Stimulated activated CD8-positive, alpha-beta memory T cell treated with anti-CD3 and anti-CD28 coated beads, Interleukin-4, amount 100 ng/mL, for 24 hours (primary cell): ENCODE results near the gene BAD.
A peak's percentile ranks its signal among the peaks of the same experiment; 100 is the strongest.

Experiments
- DNase-seq: peaks from one replicate; pipeline ENCODE4 v3.0.0-alpha.2; 2020; ENCODE audit warnings: low read depth

BAD gene

GRCh38 chr11:64275841-64276240 is 8.6 kb downstream of the BAD start:
- no peak for DNase-seq

GRCh38 chr11:64275031-64275800 is 9.2 kb downstream of the BAD start:
- DNase-seq = no peak

- peak; percentile 97 for DNase-seq
These were observed 14.8 kb downstream of the BAD start for GRCh38 chr11:64269540-64270220.

GRCh38 chr11:64268893-64269539 is 15.4 kb downstream of the BAD start:
- peak; percentile 35 for DNase-seq

- DNase-seq = no peak
These were observed 16.2 kb downstream of the BAD start for GRCh38 chr11:64268025-64268892.

- DNase-seq = no peak
These were observed 17.1 kb downstream of the BAD start for GRCh38 chr11:64267207-64267945.

GRCh38 chr11:64266339-64266738 is 18.1 kb downstream of the BAD start:
- no peak for DNase-seq

GRCh38 chr11:64265176-64266160 is 19.0 kb downstream of the BAD start:
- DNase-seq = no peak

GRCh38 chr11:64264371-64264852 is 20.1 kb downstream of the BAD start:
- no peak for DNase-seq

- no peak for DNase-seq
These were observed 20.5 kb downstream of the BAD start for GRCh38 chr11:64263947-64264317.

GRCh38 chr11:64263021-64263946 is 21.2 kb downstream of the BAD start:
- DNase-seq = no peak

GRCh38 chr11:64262271-64263002 is 22.0 kb downstream of the BAD start:
- DNase-seq = no peak

GRCh38 chr11:64261556-64262080 is 22.8 kb downstream of the BAD start:
- no peak for DNase-seq

- DNase-seq = no peak
These were observed 24.2 kb downstream of the BAD start for GRCh38 chr11:64260147-64260708.

- no peak for DNase-seq
These were observed 24.9 kb downstream of the BAD start for GRCh38 chr11:64259533-64260067.

GRCh38 chr11:64258946-64259532 is 25.4 kb downstream of the BAD start:
- DNase-seq = no peak

GRCh38 chr11:64258356-64258755 is 26.1 kb downstream of the BAD start:
- DNase-seq = no peak
